ENCODE data around the gene TMEM184B. TPM values are rescaled to one million over a fixed set of nuclear protein-coding genes. Genes with fewer than 3 reads are reported as not detected.

The TMEM184B gene
- polyA plus RNA-seq, 2 of the 4 experiments (the other 2 are of a cell fraction) = 22.2 to 36.8 TPM

- TF ChIP-seq CHD4 (IDR thresholded peaks at IDR 0.05; ENCODE audit: borderline replicate concordance) (no peak), GATA3 (IDR thresholded peaks at IDR 0.05; ENCODE audit: borderline replicate concordance) (peak; percentile 41; the same call in 1 of the 2 replicates), CBX2 (IDR thresholded peaks at IDR 0.05; ENCODE audit: borderline replicate concordance, low read depth) (no peak), HOXA7 (CRISPR knock-in tag; IDR thresholded peaks at IDR 0.05) (0 out of 2 replicates have a peak, but pooled peaks have one; percentile 61), BCL3 (IDR thresholded peaks at IDR 0.05) (peak; percentile 65; the same call in 1 of the 3 replicates), MAZ (IDR thresholded peaks at IDR 0.05; ENCODE audit: borderline replicate concordance, low read depth, low read length) (no peak), SMC3 (IDR thresholded peaks at IDR 0.05) (0 out of 3 replicates have a peak, but pooled peaks have one; percentile 8), TFCP2L1 (CRISPR knock-in tag; IDR thresholded peaks at IDR 0.05) (peak; percentile 88), EHF (CRISPR knock-in tag; IDR thresholded peaks at IDR 0.05) (peak; percentile 85; the same call in 1 of the 2 replicates), KDM1A (IDR thresholded peaks at IDR 0.05; ENCODE audit: low read depth) (no peak), CHD2 (IDR thresholded peaks at IDR 0.05; ENCODE audit: low read length, partially characterized antibody) (no peak), NFE2L2 (conservative IDR thresholded peaks at IDR 0.05; ENCODE audit: low read length) (no peak), HOXB5 (CRISPR knock-in tag; IDR thresholded peaks at IDR 0.05) (peak; percentile 91; the same call in 1 of the 2 replicates)
Observed at GRCh38 chr22:38218661-38219622, 53.9 kb downstream of the TMEM184B start (continued).

- DNase-seq (ENCODE audit: low read depth in 1 of 2, low spot score in 1 of 2) = no peak
- ATAC-seq = no peak
- Histone ChIP-seq H3K4me3 (no peak overlapping the region), H3K4me1 (peaks cover 32% of the 10 kb centered on the region), H3K9me3 (no peaks in the 10 kb centered on the region), H3K27ac (no peak overlapping the region), H3K4me2 (no peak overlapping the region)
- 82% methylated on average over 11 of the region's 11 CpGs for WGBS (ENCODE audit: missing lambda C conversion rate)
- no peak for TF ChIP-seq HMGXB4 (CRISPR knock-in tag; IDR thresholded peaks at IDR 0.05; ENCODE audit: borderline replicate concordance)
- TF ChIP-seq RARB (CRISPR knock-in tag; IDR thresholded peaks at IDR 0.05) = no peak
- TF ChIP-seq POLR2AphosphoS2 (conservative IDR thresholded peaks at IDR 0.05; ENCODE audit: low read length) = peak; percentile 85
- no peak for TF ChIP-seq SMC3 (IDR thresholded peaks at IDR 0.05)
- TF ChIP-seq CHD4 (IDR thresholded peaks at IDR 0.05; ENCODE audit: borderline replicate concordance) = no peak
- no peak for TF ChIP-seq ELK1 (IDR thresholded peaks at IDR 0.05; ENCODE audit: low read depth, low read length)
- POLR2A ChIA-PET = no interaction called here
- no peak for FAIRE-seq
- CTCF ChIA-PET = interaction anchor here (0.9 to 2.1 kb wide), 3 partner anchors 14 to 164 kb away, joined by 3 to 5 read pairs (median 4); no protein-coding TSS in a partner anchor
Observed at GRCh38 chr22:38215156-38216038, 57.4 kb downstream of the TMEM184B start.
